Hematopoietic multipotent progenitor cell treated with erythropoietin and hydrocortisone succinate and interleukin-3 and kit ligand, for 6 days (in vitro differentiated cells): ENCODE results near the gene SNX27.

ENCODE experiments used
- DNase-seq: peaks from one replicate; pipeline ENCODE4 v3.0.0-alpha.2; 2015

The SNX27 gene

DNA sequence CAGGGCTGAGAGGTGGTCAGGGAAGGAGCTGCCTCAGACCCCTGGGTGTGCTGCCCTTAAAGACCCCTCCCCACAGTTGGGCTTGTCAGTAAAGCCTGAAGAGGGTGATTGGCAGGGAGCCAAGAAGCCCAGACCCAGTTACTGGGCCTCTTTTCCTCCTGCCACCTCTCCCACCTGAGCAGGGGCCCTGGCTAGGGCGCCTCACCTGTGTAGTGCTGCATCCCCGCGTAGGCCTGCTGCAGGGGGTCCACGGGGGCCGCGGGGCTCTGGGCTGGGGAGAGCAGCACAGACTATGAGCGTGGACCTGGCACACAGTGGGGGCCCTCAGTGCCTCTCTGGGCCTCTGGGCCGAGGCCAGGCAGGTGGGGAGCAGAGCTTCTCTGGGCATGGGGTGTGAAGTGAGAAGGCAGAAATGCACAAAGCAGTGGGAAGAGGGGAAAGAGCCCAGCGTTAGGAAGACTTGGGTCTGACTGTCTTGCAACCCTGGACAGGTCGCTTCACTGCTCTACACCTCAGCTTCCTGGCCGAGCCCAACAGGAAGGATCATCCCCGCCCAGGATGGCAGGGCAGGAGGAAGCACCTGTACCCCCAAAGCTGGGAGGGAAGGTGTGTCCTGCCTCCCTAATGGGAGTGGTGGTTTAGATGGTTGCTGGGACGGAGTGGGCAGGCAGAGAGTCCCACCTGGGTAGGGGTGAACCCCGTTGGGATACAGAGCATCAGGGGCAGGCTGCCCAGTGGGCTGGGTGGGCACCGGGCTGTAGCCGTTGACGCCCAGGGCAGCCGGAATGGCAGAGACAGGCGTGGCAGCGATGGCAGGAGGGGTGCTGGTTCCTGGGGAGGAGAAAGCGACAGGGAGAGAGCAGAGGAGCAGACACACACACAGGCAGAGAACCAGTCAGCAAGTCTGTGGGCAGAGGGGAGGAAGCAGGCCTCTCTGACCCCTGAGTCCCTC, 94.9 kb downstream of the SNX27 start:
- no peak for DNase-seq

DNA sequence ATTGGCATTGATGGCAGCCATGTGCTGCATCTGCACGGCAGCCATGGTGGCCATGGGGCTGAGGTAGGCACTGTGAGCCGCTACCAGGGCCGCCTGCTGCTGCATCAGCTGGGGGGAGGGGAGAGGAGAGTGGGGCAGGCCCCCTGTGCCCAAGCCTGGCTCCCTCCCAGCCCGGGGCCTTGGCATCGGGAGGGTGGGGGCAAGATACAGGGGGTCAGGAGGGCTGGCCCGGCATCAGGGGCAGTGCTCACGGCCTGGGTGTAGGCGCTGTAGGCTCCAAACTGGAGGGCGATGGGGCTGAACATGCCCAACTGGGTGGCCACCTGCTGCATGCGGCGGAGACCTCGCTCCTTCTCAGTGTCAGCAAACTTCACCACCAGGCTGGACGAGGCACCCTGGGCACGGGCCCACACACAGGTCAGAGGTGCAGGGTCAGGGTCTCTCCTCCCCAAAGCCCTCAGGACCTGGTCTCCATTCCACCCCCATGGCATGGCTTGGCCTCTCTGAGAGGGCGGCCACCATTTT, 95.8 kb downstream of the SNX27 start:
- no peak for DNase-seq

DNA sequence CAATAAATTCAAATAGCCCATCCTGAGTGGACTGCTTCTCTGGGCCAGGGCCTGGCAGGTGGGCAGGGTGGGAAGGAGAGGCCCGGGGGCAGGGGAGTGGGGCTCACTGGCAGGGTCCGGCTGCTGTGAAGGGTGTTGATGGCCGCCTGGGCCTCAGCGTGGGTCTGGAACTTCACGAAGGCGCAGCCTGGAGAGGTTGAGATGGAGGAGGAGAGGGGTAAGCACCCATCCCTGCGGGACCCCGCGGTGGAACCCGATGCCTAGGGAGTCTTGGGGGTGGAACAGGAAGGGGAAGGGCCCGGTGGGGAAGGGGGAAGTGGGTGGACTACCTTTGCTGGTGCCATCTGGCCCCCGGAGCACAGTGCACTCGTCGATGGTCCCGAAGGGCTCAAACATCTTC, 97.0 kb downstream of the SNX27 start:
- no peak for DNase-seq

DNA sequence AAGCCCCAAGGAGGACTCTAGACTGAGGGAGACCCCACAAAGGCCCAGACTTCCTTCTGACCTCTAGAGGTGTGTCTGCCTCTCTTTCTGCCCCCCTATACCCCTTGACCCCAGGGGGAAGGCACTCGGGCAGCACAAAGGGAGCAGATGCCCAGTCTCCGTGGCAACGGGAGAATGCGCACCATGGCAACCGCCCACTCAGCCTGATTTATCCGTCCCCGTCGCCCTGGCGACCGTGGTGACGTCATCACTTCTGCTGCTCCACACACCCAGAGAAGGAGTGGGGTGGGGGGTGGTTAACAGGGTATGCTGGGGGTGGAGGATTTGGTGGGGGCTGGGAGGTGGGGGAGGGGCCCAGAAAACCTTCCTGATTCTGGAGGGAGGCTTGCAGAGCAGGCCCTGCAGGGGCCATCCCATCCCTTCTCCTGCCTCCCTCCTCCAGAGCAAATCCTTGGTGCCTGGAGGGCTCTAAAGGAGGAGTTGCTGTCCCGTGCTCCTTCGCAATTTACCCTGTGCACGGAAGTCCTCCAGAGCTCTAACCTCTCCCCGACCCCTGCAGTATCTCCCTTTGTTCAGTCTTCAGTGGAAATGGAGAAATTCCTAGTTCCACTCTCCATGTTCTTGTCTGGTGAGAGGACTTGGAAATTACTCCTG, 98.5 kb downstream of the SNX27 start:
- peak; percentile 33 for DNase-seq

DNA sequence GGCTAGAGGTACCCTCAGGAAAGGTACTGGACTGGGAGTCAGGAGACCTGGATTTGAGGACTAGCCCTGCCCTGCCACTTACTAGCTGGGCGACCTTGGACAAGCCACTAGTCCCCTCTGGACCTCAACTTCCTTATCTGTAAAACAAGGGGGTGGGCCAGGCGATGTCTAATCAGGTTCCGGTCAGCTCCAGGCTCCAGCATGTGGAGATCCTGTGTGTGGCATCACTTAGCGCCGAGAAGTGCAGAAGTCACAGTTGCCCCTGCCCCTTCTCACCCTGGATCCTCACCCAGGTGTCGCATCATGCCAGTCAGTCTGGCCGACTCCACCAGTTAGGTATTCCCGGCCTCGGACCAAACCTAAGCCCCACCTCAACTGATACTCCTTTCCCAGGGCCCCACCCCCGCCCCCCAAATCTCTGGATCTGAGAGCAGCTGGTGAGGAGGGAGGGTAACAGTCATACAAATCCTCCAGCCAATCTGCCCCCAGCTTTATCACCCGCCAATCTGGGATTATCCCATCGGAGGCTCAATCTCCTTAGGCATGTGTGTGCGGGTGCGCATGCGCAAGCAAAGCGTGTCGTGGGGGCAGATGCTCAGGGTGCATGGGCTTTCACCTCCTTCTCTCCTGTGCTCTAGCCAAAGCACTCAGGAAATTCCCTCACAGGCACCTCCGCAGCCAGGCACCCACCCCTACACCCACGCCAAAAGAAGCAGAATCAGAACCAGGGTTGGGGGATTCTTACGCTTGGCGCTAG, 99.4 kb downstream of the SNX27 start:
- no peak for DNase-seq

DNA sequence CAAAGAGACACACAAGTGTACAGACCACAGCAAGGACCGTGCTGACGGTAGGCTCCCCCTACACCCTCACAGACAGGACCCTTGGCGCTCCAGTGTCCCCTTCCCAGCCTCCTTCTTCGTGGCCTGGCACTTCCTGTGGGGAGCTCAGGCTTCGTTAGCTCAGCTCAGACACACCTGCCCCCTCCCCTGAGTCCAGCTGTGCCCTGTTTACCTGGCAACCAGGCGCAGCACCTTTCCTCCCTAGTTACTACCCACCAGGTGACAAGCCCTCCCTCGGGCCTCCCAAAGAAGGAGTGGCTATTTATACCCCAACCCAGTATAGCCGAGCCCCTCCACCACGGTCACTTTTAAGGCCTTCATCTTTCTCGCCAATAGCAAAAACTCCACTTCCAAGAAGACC, 100.1 kb downstream of the SNX27 start:
- DNase-seq, result no peak

DNA sequence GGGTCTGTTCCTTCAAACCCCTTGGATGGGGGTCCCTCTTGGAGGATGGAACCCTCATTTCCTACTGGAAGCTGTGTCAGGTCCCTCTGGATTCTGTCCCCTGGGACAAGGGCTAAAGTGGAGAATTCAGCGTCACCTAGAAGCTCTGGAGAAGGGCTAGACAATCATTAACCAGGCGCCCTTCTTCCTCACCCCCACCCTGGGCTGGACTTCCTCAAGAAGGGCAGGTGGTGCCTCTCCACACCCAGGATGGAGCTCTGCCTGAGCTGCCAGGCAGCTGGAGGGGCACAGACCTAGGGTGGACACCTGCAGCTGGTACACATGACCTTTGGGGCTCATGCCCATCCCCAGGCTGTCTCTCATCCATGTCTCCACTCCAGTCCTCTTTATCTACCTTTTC, 101.2 kb downstream of the SNX27 start:
- DNase-seq, result no peak

DNA sequence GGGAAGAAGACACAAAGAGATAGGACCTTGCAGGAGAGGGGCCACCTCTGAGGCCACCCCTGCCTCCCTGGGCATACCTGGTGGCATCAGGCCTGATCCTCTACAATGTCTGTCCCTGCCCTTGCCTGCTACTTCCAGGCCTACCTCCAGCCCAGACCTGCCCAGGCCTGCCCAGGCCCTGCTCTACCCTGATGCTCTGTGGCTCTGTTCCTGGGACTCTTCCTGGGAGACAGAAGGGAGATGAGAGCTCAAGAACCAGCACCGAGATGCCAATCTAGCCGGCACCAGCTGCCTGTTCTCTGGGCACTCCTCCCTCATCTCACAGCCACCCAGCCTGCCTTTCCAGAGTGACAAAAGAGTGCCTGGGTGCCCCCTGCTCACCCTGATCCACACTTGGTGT, 102.0 kb downstream of the SNX27 start:
- DNase-seq, result no peak

DNA sequence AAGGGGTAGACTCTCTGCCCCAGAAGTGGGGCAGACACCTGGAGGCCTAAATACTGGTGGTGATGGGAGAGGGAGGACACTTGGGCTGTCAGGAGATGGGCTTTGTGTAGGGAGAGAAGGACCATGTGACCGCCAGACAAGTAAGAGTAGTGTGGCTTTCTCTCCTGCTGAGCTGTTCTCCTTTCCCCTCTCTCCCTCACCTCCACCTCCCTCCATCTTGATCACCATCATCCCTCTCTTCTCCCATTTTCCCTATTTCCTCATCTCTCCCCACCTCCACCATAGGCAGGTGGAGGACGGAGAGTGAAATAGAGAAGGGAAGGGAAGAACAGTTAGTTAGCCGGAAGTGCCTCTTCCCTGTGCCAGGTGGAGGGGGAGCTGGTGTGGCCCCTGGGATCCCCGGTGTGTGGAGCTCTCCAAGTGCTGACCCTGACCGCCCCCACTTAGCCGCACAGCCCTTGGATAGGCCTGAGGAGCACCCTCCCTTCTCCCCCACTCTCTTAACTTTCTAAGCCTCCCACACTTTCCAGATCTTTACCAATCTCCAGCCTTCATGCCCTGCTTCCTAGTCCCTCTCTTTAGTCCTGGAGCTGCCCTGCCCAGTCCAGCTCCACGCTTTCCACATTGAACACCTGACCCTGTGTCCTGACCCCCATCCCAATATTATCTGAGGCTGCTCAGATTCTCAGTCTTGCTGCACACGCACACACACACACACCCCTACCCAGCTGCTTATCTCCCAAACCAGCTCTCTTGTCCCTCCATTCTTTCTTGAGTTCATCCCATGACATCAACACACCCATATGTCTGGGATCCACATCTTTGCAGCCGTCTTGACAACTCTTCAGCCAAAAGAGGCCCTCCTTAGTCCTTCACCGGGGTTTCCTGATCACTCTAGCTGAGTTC, 103.2 kb downstream of the SNX27 start:
- peak; percentile 86 for DNase-seq

DNA sequence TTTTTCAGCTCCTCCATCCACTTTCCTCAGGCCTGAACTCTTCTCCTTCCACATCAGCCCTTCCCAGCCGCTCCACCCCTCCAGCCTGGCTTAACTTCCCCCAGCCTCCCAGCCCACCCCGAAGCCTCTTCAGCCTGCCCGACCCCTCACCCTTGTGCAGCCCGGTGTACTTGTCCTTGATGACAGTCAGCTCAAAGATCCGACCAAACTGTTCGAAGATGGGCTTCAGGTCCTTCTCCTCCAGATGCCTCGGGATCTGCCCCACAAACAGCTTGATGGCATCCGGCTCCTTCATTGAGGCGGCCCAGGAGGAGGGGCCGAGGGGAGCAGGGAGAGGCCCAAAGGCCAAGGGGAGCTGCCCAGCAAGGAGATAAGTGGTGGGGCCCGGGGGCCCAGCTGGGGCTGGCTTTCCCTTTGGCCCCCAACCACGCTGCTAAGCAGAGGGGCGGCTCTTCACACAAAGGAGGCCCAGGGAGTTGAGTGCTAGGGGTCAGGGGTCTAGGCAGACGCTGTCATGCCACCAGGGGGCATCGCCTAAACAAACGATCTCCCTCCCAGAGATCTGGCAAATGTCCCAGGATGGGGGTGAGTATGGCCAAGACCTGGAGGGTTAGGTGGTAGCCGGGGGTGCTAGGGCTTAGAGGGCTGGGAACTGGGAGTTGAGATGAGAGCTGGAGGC, 104.0 kb downstream of the SNX27 start:
- peak; percentile 32 for DNase-seq

DNA sequence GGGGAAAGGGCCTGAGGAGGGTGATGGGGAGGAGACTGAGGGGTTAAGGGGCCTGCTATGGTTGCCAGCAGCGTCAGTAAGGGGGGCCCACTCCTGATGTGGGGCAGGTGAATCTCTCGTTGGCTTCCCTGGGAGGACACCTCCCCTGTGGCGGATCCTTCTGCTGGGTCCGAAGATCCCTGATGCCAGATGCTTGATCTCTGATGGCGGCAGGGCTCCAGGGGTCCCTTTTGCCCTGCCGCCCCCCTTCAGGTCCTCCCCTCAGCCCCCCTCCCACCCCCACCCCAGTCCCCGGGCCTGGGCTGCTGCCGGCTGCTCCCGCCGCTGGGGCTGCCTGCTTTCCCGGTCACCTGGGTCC, 104.5 kb downstream of the SNX27 start:
- DNase-seq, result no peak

DNA sequence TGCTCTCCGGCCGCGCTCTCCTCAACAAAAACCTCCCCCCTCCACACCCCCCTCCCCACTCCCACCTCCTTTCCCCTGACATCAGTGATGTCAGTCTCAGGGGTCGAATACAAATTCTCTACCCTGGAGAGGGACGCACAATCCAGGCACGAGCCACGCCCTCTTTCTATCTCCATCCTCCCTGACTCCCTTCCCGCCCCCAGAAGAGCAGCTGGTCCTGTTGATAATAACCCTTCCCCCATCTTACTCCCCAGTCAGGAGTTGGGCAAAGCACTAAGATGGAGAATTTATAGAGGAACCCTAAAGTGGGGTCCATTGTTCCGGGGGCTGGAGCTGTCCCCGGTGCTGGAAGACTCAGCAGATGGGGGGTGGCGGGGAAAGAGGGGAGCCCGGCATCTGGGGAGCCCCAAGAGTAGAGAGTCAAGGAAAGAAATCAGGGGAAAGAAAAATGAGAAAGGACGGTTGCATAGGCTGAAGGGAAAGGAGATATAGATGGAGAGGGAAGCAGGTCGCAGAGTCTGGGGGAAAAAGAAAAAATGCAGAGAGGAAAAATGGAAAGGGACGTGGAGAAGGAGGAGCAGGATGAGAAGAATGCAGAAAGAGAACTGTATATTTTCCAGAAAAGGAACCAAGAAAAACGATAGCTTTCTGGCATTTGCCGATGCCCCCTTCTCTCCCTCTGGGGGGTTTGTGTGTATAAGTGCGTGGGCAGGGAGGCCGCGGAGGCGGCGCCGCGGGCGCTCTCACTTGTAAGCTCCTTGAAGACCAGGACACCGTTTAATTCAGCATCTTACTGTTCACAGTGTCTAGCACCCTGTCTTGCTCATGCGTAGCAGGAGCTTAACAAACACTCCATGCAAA, 105.2 kb downstream of the SNX27 start, which contains the start of gene CELF3:
TSS of gene CELF3 (minus strand) at position 33 of the 861 bp plus-strand sequence. CDS start 783 bp downstream, outside the sequence.
- DNase-seq, result peak; percentile 79

DNA sequence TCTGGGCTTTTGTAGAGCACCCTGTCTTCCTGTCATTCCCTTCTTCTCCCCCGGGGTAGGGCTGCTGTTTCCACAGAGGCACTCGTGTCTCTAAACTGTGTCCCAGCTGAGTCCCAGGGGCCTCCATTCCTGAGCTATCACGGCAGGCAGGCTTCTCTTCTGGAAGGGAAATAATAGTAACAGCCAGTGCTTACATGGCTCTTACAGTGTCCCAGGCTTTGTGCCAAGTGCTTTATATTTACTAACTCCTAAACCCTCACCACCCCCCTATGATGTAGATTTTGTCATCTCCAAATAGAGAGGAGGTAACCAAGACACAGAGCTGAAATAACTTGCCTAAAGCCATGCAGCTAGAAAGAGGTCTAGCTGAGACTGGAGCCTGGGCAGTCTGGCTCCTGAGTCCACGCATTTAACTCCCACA, 106.2 kb downstream of the SNX27 start:
- no peak for DNase-seq

DNA sequence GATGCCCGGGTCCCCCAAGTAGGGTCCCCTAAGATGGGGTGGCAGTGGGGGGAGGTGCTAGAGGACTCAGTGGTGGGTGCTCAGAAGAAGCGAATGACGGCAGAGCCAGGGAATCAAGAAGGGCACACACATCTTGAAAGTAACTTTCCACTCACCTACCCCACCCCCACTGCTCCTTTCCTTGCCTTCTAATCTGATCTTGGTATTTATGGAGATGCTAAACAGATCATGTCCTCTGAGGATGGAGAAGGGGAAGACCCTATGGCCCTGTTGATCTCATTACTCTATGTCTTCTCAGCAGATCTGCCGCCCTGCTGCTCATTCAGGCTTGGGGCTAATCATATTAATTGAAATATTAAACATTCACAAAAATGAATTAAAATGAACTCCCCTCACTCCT, 106.8 kb downstream of the SNX27 start:
- DNase-seq, result no peak

DNA sequence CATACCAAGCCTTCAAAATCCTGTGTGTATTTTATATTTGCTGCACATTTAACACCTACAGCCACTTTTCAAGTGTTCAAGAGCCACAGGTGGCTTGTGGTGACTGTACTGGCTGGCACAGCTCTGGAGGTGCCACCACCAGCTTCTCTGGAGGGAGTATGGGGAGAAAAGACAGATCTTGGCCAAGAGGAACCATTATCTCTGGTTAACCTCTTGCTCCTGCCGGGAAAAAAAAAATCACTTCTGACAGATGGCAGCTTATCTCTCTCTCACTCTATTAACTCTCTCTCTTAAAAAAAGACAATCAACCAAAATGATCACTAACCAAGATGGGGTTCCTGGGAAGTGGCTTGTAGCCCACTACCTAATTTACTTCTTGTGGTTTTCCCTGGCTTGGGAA, 108.3 kb downstream of the SNX27 start:
- DNase-seq, result peak; percentile 60

DNA sequence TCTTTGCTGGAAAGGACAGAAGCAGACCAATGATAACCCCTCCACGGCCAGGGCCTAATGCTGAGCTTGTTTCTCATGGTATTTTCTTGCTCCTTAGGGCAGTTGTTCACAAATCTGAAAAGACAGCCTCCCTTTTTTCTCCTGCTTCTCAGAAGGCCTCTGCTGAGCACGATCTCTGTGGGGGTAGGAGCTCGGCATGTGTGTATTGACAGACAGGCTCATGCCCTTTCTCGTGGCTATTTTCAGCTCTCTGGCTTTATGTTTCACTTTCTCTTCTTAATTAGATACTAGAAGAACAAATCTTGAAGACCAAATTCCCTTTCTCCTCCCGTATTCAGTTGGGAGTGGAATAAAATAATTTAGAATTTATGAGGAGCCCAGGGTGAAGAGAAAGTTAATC, 108.7 kb downstream of the SNX27 start:
- DNase-seq, result peak; percentile 14

DNA sequence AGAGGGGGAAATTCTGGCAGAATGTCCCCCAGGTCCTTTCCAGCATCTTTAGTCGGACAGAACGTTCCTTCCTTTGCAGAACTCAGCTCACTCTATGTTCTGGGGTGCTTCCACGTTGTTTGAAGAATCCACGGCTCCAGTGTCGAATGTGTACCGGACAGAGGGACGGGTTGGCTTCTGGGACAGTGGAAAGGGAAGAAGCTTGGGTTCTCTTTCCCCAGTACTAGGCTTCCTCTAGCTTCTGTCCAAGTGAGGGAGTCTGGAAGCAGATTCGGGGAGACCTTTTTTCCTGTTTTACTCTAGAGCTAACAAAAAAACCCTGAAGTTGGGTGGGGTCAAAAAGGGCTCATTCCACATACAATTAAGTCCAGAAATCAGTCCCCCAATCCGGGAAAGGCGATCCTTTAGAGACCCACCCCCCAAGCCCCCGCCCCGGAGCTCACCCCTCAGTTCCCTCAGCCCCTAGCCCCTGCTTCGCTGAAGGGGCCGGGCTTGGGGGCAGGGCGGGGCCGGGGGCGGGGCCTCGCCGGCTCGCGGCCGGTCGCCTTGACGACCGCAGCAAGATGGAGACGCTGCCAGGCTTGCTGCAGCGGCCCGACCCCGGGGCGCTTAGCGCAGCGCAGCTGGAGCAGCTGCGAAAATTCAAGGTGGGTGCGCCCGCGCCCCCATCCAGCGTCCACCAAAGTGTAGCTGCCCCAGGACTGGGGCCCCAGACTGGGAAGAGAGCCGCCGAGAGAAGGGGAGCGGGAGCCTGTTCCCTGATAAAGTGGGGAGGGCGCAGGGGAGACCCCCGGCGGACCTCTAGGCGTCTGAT, 109.3 kb downstream of the SNX27 start, which contains the start of gene RIIAD1:
TSS of gene RIIAD1 (plus strand) at position 549 of the 814 bp plus-strand sequence. CDS start at position 564, 15 bp downstream.
- peak; percentile 42 for DNase-seq

DNA sequence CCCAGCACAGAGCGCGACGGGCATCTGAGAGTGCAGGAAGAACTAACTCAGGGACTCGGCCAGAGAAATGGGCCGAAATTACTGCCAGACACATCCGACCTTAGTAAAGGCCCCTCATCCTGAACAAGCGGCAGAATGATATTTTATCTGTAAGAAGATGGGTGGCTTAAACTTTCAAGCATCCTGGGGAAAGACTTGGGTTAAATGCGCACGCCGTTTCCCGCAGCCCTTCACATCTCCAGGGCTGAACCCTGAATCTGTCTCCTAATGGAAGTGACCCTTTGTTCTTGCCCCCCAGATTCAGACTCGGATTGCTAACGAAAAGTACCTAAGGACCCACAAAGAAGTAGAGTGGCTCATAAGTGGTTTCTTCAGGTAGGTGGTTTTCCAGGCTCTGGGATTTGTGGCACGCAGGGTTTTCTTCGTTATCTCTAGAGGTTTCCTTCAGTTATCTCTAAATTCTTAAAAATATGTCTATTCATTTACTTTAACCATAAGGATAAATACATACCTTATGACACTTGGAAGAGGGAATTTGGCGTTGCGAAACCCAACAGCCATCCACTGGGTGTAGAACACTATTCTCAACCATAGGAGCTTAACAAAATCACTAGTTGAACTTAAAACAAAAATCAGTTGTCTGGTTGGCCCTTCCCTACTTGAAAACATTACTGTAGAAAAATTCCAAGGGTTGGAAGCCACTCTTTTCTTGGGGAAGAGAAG, 110.1 kb downstream of the SNX27 start:
- DNase-seq, result no peak
